ENCODE data around the gene CRIM1. TPM values are rescaled to one million over a fixed set of nuclear protein-coding genes. Genes with fewer than 3 reads are reported as not detected.

CRIM1 gene
- total RNA-seq, 1 donor: 100 TPM

DNA sequence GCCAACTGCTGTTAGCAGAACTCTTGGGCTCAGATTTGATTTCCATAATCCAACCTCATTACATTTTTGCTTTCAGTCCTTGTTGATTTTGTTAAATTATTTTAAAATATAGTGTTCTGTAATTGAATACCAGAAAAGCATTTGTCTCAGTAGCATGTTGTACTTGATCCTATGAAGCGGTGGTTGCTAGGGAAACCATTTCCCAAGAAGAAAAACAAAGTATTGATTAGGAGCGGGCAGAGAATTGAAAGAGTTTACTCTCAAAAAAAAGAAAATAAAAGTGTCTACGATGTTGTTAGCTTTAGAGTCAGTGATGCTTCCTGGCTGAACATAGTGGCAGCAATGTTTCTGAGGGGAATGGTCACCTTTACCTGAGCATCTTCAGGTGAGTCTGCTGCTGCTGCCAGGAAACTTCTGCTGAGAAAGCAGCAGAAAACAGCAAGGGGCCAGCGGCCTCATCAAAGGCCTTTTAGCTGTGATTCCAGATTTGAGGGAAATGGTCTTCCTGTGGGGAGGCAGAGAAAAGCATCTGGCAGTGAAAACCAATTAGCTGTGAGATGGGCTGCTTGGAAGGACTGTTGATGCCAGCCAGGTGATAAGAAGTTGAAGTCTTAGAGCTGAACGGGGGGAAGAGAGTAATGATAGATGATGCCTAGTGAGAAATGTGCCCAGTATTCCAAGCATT lies 37.1 kb downstream of the CRIM1 start:
- TF ChIP-seq CTCF (IDR thresholded peaks at IDR 0.05; ENCODE audit: insufficient read depth, low read length): no peak
- no peak overlapping the region for H3K4me3 ChIP-seq (ENCODE audit: low read depth, low read length)
- no peak for DNase-seq (ENCODE audit: low read depth)

DNA sequence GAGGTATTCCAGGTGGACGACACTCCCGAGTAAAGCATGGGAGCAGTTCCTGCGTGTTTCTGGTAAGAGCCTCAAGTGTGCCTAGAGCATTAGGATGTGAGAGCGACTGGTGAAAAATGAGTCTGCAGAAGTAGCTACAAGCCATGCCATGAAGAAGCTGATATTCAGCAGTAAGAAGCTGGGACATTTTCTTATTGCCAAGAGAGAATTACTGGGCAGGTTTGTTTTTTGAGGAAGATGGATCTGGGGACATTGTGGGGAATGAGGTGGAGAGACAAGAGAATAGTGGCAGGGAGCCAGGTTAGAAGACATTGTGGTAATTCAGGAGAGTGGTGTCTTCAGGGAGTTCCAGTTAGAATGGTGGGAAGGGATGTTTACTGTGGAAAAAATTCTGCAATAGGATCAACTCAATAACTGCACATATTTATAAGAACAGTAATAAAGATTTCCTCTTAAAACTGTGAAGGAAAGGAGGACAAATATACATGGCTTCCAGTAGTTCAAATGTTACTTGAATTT lies 38.2 kb downstream of the CRIM1 start:
- H3K4me3 ChIP-seq (ENCODE audit: low read depth, low read length): no peak overlapping the region
- DNase-seq (ENCODE audit: low read depth): no peak
- no peak for TF ChIP-seq CTCF (IDR thresholded peaks at IDR 0.05; ENCODE audit: insufficient read depth, low read length)

GRCh38 chr2:36394804-36395203 lies 39.2 kb downstream of the CRIM1 start:
- DNase-seq (ENCODE audit: low read depth): no peak
- TF ChIP-seq CTCF (IDR thresholded peaks at IDR 0.05; ENCODE audit: insufficient read depth, low read length): no peak
- no peak overlapping the region for H3K4me3 ChIP-seq (ENCODE audit: low read depth, low read length)

GRCh38 chr2:36395866-36396265 lies 40.3 kb downstream of the CRIM1 start:
- TF ChIP-seq CTCF (IDR thresholded peaks at IDR 0.05; ENCODE audit: insufficient read depth, low read length): no peak
- no peak overlapping the region for H3K4me3 ChIP-seq (ENCODE audit: low read depth, low read length)
- no peak for DNase-seq (ENCODE audit: low read depth)

DNA sequence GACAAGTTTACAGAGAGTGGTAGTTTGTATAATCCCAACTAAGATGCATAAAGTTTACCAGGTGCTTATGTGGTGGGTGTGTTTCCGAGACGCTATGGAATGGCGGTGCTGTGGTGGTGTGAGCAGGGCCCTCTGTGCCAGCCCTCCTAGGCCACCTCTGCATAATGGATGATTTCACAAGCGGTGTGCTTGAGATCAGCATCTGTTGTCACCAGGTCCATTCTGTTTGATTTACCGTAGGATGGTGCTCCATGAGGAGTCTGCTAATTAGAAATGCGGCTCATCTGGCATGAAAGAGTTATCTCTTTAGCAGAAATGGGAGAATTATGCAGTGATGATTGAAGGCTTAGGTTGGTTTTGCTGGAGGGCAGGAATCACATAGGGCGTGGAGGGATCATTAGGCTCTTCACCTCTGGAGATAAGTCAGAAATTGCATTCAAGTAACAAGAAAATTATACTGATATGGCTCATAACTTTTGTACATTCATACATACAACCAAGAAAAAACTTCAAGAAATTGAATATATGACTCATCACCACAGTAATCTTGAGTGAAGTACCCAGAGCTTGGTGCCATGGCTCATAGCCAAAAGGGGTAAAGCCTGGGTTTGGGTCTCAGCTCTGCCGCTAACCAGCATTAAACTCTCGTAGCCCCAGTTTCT lies 41.4 kb downstream of the CRIM1 start:
- DNase-seq (ENCODE audit: low read depth): no peak
- no peak for TF ChIP-seq CTCF (IDR thresholded peaks at IDR 0.05; ENCODE audit: insufficient read depth, low read length)
- H3K4me3 ChIP-seq (ENCODE audit: low read depth, low read length): no peak overlapping the region

GRCh38 chr2:36397728-36398413 lies 42.3 kb downstream of the CRIM1 start:
- DNase-seq (ENCODE audit: low read depth): no peak
- H3K4me3 ChIP-seq (ENCODE audit: low read depth, low read length): no peak overlapping the region
- TF ChIP-seq CTCF (IDR thresholded peaks at IDR 0.05; ENCODE audit: insufficient read depth, low read length): no peak

All from fibroblast of the aortic adventitia (primary cell).